ENCODE data around the gene PPP6R1. TPM values are rescaled to one million over a fixed set of nuclear protein-coding genes. Genes with fewer than 3 reads are reported as not detected.

The PPP6R1 gene
- total RNA-seq, 4 donors from 2014 or later, result 14.6 to 47.9 (median 39.6) TPM

- Histone ChIP-seq H3K9me3 (no peaks in the 10 kb centered on the region), H3K27me3 (no peaks in the 10 kb centered on the region), H3K4me1 (no peaks in the 10 kb centered on the region), H3K27ac (no peak overlapping the region), H3K36me3 (peaks cover 0 to 9% of the 10 kb centered on the region in 2 donors), H3K4me3 (no peak overlapping the region)
- TF ChIP-seq CTCF (IDR thresholded peaks at IDR 0.05 in 4 of 5, conservative IDR thresholded peaks at IDR 0.05 in 1 of 5) (no peak), POLR2A (IDR thresholded peaks at IDR 0.05) (no peak)
- intact Hi-C loops (cut with DNase I; ENCODE audit: low total_unique reads), result no loop called here
- ATAC-seq (no peak), DNase-seq (no peak)
- in situ Hi-C loops (cut with MboI; ENCODE audit: low sequenced_read_pairs in 4 of 4), result no loop called here
These were observed 35.4 kb downstream of the PPP6R1 start for GRCh38 chr19:55223291-55224037.

- no peak for ATAC-seq
- intact Hi-C loops (cut with DNase I; ENCODE audit: low total_unique reads), result no loop called here
- in situ Hi-C loops (cut with MboI; ENCODE audit: low sequenced_read_pairs in 4 of 4), result no loop called here
- TF ChIP-seq POLR2A (IDR thresholded peaks at IDR 0.05) (no peak), CTCF (IDR thresholded peaks at IDR 0.05 in 4 of 5, conservative IDR thresholded peaks at IDR 0.05 in 1 of 5) (no peak)
- Histone ChIP-seq H3K4me1 (no peaks in the 10 kb centered on the region), H3K27ac (no peak overlapping the region), H3K4me3 (no peak overlapping the region), H3K36me3 (no peaks in the 10 kb centered on the region), H3K27me3 (peaks cover 0 to 2% (median 0%) of the 10 kb centered on the region in 3 donors), H3K9me3 (no peaks in the 10 kb centered on the region)
- no peak for DNase-seq
These were observed 38.3 kb downstream of the PPP6R1 start for GRCh38 chr19:55220525-55220924.

DNA sequence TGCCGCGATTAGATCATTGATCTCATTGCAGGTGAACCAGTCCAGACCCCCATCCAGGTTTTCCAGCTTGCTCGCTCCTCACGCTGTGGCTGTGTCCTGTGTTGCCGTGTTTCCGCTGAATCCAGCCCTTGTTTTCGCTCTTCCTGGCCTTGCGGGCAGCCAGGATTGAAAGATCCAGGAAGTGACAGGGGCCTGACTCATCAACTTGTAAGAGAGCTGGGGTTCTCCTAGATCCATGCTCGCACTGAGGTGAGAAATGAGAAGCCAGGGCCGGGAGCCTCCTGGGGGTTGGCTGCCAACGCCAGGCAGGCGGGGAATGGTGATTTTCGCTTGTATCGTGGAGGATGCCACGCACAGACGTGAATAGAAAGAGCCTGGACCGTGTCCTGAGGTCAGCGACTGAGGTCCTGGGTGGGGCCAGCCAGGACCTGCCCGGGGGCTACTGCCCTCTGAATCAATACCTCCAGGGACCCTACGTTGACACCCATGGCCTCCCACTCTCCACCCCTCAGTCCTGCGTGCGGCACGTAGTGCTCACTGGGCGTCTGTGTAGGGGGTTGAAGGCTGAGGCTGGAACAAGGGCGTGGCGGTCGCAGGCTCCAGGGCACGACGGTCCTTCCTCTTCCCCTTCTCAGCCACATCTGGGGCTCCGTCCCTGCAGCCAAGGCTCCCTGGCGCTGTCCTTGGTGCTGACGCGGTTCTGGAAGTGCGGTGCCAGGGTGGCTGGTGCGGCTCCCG, 42.2 kb downstream of the PPP6R1 start:
- Histone ChIP-seq H3K27ac (peak overlapping the region in 1 of 4 donors; percentile 22), H3K4me3 (peak overlapping the region in 3 of 4 donors; percentile 6 to 49 (median 38))

DNA sequence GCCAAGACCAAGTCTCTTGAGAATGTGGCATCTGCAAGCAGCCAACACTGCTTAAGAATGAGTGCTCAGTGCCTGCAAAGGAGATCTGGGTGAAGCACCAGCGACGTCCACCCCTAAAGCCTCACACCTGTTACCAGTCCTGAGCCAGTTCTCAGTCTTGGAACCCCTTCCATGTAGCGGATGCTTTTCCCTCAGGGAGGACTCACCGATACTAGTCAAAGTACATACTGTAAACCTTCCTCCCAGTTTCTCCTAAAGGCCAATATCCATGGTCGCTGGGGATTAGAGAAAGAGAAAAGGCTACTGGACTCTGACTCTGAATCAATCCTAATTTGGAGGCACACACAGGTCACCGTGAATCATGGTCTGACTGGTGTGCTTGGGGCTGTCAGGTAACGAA, 45.3 kb downstream of the PPP6R1 start:
- no peak for ATAC-seq
- Histone ChIP-seq H3K36me3 (no peaks in the 10 kb centered on the region), H3K4me1 (no peaks in the 10 kb centered on the region), H3K27me3 (peaks cover 0 to 12% (median 10%) of the 10 kb centered on the region in 3 donors), H3K9me3 (no peaks in the 10 kb centered on the region), H3K4me3 (no peak overlapping the region), H3K27ac (no peak overlapping the region)
- in situ Hi-C loops (cut with MboI; ENCODE audit: low sequenced_read_pairs in 4 of 4), result no loop called here
- DNase-seq, result no peak
- intact Hi-C loops (cut with DNase I; ENCODE audit: low total_unique reads), result no loop called here
- TF ChIP-seq POLR2A (IDR thresholded peaks at IDR 0.05), result no peak
- TF ChIP-seq CTCF (IDR thresholded peaks at IDR 0.05 in 4 of 5, conservative IDR thresholded peaks at IDR 0.05 in 1 of 5), result no peak

More for the DNA sequence above, 42.2 kb downstream of the PPP6R1 start:
- peak; percentile 25 to 41 for DNase-seq
- Histone ChIP-seq H3K27me3 (peaks cover 0 to 12% (median 10%) of the 10 kb centered on the region in 3 donors), H3K36me3 (no peaks in the 10 kb centered on the region), H3K4me1 (no peaks in the 10 kb centered on the region), H3K9me3 (no peaks in the 10 kb centered on the region)
- TF ChIP-seq CTCF (IDR thresholded peaks at IDR 0.05 in 4 of 5, conservative IDR thresholded peaks at IDR 0.05 in 1 of 5) (no peak), POLR2A (IDR thresholded peaks at IDR 0.05) (no peak)
- in situ Hi-C loops (cut with MboI; ENCODE audit: low sequenced_read_pairs in 4 of 4) (no loop called here), intact Hi-C loops (cut with DNase I; ENCODE audit: low total_unique reads) (no loop called here)
- peak; percentile 42 to 75 for ATAC-seq

Measured in gastrocnemius medialis (tissue), 4 donors.